ENCODE results near the gene GABRG3.

Gene GABRG3

DNA sequence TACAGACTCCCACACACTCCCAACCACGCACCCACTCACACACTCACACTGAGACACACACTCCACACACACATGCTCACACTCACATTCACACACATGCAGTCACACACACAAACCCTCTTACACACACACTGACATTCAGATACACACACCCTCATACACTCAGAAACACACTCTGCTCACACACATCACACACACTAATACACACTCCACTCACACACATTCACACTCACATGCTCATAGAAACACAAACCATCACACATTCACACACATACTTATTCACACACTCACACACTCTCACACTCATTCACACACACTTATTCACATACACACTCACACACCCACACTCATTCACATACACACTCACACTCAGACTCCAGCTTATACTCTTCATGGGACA lies 618.8 kb downstream of the GABRG3 start:
- no peak for FAIRE-seq

All from colon (tissue), 2 donors.